ENCODE results near the gene ARIH1.

GRCh38 chr15:72559781-72560180 lies 85.7 kb downstream of the ARIH1 start:
- TF ChIP-seq EZH2 (IDR thresholded peaks at IDR 0.05; ENCODE audit: low read depth, low read length, severe bottlenecking) (no peak), CTCF (IDR thresholded peaks at IDR 0.05; ENCODE audit: control extremely low read depth in 1 of 3, insufficient read depth in 1 of 3, low read depth in 1 of 3, low read length in 3 of 3) (no peak), SP4 (IDR thresholded peaks at IDR 0.05; ENCODE audit: low read length) (no peak), POLR2A (IDR thresholded peaks at IDR 0.05; ENCODE audit: control extremely low read depth in 1 of 2, low read depth in 2 of 2, low read length in 2 of 2) (no peak), CEBPB (IDR thresholded peaks at IDR 0.05; ENCODE audit: low read depth, low read length) (no peak), POLR2AphosphoS5 (IDR thresholded peaks at IDR 0.05; ENCODE audit: low read depth, low read length) (no peak), TAF1 (IDR thresholded peaks at IDR 0.05; ENCODE audit: low read depth, low read length) (no peak), SIX5 (IDR thresholded peaks at IDR 0.05; ENCODE audit: low read depth, low read length) (no peak), YY1 (IDR thresholded peaks at IDR 0.05; ENCODE audit: low read depth, low read length) (no peak), CHD7 (IDR thresholded peaks at IDR 0.05; ENCODE audit: insufficient replicate concordance, low read length) (no peak), RFX5 (IDR thresholded peaks at IDR 0.05; ENCODE audit: borderline replicate concordance, low read depth, low read length) (no peak), CTBP2 (IDR thresholded peaks at IDR 0.05; ENCODE audit: borderline replicate concordance, insufficient read depth, insufficient read length, low read length) (no peak), EGR1 (IDR thresholded peaks at IDR 0.05; ENCODE audit: borderline replicate concordance, low read depth, low read length) (no peak)
